Spleen (tissue), 7 donors: ENCODE results near the gene SCG5.

ENCODE experiments used
- CTCF ChIP-seq, 11 experiments: fragments of 200-600 bp in 7 of 11; fragments of 450-650 bp in 4 of 11; sonication (generic) in 4 of 11; IDR thresholded peaks in 8 of 11; conservative IDR thresholded peaks in 3 of 11; 1 replicate in 7 of 11; 2 replicates in 4 of 11; pipeline versions ENCODE4 v1.4.0 to v1.8.0; 2016 to 2021; ENCODE audit warnings: antibody characterized with exemption in 11 of 11, inconsistent platforms in 4 of 11, mild to moderate bottlenecking in 1 of 11
- POLR2A ChIP-seq, 3 donors: fragments of 450-650 bp; IDR thresholded peaks; one replicate each; pipeline ENCODE4 v1.5.1; 2017; ENCODE audit warnings: antibody characterized with exemption in 3 of 3, mild to moderate bottlenecking in 1 of 3
- donor health status: DM: no; HTN: no; CAD: no; lungs with moderate emphysema.
- donor health status: DM: no; HTN: no; CAD: no.
- donor health status: DM: no; HTN: no; CAD: no.

- TF ChIP-seq POLR2A (IDR thresholded peaks at IDR 0.05), result no peak
- TF ChIP-seq CTCF (IDR thresholded peaks at IDR 0.05 in 8 of 11, conservative IDR thresholded peaks at IDR 0.05 in 3 of 11), result no peak
Observed at GRCh38 chr15:32670623-32671022, 29.1 kb downstream of the SCG5 start.
